Fibroblast of skin of right biceps (primary cell): Measurements from ENCODE around the gene ATOH8.

Experiments used
- DNase-seq: peaks from one replicate; pipeline ENCODE4 v3.0.0-alpha.2; 2013

The ATOH8 gene

DNA sequence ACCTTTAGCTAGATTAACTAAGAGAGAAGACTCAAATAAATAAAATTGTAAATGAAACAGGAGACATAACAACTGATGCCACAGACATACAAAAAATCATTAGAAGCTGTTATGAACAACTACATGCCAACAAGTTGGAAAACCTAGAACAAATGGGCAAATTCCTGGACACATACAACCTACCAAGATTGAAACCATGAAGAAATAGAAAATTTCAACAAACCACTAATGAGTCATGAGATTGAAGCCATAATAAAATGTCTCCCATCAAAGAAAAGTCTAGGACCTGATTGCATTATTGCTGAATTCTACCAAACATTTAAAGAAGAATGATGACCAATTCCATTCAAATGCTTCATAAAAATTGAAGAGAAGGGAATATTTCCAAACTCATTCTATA lies 80.7 kb downstream of the ATOH8 start:
- DNase-seq, result peak; percentile 36
